T follicular helper cell (primary cell): Measurements from ENCODE around the gene TTC22.

Source experiments
- DNase-seq: peaks from one replicate; pipeline ENCODE4 v3.0.0-alpha.2; 2020; ENCODE audit warnings: low read depth

TTC22 gene

DNA sequence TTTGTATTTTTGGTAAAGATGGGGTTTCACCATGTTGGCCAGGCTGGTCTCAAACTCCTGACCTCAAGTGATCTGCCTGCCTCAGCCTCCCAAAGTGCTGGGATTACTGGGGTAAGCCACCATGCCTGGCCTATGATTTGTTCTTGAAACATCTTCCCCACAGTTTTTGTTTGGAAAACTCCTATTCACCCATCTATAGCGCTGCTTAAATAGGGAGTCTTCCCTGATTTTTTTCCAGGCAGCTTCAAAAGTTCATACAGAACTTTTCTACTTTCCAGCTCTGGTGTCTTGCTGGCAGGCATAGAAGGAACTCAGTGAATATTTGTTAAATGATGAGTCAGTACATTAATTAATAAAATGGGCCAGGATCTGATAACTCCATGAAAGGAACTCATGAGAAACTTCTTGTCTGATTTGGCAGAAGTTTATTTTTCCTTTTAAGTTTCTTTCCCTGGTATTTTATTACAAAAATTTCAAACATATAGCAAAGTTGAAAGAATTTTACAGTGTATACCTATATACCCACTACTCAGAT is 33.0 kb upstream of the TTC22 start:
- no peak for DNase-seq

DNA sequence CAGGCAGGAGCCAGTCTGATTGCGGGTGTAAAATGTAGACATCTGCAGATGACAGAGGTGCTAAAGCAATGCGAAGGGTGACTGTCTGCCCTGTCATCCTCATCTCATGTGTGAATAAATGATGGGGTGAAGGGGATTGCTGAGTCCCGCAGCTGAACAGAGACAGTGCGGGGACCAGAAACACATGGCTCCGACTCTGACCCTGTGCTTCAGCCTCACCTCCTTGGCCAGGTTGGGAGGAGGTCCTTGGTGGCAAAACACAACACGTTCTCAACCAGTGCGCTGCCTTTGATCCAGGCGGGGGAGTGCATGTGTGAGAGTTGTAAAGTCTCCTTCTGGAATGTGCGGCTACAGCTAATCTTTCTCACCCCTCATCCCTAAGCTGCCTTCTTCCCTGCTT is 32.0 kb upstream of the TTC22 start:
- DNase-seq: no peak

DNA sequence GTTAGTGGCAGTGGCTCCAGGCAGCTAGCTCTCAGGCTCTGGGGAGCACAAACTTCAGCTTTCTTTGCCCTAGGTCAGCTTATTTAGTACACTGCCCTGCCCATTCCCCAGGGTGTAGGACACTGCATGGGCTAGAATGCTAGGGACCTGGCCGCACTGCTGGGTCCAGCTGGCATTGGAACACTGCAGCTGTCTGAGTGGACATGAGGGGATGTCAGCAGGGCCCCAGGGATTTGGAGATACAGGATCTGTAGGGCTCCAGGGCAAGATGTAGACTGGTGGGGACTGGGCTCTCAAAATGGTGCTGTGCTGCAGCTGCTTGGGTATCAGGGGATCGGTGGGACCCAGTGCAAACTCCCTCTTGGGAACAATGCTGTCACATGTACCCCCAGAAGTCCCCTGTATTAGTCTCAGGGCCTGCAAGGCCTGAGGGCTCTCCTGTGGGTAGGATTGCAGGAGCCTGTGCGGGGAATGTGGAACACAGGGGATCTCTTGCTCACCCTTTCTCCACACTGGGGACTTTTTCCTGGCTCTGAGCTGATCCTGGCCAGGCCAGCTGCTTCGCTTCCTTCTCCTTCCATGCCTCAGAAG is 25.2 kb upstream of the TTC22 start:
- DNase-seq: no peak

DNA sequence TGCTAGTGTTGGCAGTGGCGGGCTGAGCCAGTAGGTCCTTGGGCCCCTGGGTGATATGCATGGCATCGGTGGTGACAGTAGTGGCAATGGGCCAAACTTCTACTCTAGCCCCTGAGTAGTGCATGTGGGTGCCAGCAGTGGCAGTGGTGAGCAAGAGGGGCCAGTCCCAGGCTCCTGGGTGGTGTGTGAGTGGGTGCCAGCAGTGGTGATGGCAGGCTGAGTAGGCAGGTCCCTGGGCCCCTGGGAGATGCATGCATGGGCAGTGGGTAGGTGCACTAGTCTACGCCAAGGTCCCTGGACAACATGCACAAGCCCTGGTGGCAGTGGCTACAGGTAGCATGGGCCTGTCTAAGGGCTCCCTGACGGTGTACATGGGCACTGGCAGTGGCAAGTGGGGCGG is 24.6 kb upstream of the TTC22 start:
- DNase-seq: no peak

DNA sequence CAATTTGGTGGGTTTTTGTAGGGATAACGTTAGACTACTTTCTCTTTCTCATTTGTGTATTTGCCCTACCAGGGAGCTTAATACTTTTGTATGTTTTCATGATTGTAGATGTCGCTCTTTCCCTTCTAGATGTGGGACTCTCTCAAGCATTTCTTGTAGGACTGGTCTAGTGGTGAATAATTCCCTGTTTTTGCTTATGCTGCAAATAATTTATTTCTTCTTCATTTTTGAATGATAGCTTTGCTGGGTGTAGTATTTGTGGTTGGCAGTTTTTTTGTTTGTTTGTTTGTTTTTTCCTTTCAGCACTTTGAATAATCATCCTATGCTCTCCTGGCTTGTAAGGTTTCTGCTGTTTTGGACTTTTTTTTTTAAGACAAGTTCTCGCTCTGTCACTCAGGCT is 22.5 kb upstream of the TTC22 start:
- DNase-seq: no peak

DNA sequence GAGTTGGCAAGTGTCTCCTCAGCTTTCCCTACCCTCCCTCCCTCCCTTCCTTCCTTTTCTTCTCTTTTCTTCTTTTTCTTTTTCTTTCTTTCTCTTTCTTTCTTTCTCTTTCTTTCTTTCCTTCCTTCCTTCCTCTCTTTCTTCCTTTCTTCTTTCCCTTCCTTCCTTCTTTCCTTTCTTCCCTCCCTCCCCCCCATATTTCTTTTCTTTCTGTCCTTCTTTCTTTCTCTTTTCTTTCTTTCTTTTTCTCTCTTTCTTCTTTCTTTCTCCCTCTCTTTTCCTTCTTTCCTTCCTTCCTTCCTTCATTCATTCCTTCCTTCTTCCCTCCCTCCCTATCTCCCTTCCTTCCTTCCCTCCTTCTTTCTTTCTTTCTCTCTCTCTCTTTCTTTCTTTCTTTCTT is 18.6 kb upstream of the TTC22 start:
- no peak for DNase-seq

DNA sequence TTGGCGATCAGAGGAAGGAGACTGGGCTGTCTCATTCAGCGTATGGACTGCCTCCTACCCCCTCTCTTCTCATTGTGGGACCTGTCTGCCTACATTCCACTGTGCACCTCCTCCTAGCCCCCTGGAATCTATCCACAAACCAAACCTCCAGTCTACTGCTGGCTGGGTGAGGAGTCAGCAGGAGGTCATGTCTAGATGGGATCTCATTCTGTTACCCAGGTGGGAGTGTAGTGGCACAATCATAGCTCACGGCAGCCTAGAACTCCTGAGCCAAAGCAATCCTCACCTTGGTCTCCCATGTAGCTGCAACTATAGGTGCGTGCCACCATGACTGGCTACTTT is 18.0 kb upstream of the TTC22 start:
- DNase-seq: no peak

DNA sequence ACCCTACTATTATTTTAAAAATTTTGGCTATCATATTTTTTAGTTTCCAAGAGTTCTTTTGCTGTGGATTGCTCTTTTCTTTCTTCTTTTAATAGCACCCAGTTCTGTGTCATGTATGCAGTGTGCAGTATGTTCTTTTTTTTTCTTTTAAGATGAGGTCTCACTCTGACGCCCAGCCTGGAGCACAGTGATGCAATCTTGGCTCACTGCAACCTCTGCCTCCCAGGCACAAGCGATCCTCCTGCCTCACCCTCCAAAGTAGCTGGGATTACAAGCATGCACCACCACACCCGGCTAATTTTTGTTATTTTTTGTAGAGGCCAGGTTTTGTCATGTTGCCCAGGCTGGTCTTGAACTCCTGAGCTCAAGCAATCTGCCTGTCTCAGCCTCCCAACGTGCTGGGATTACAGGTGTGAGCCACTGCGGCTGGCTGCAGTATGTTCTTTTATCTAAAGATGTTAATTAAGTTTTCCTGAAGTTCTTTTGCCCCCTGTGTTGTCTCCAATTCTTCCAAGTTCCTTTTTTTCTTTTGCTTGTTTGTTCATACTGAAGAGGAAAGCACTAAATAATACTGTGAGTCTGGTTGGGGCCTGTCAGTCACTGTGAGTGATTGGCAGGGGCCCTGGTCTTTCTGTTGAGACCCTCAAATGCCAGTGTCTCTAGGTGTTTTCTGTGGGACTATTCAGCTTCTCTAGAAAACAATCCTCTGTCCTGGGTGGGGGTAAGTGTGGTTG is 17.5 kb upstream of the TTC22 start:
- no peak for DNase-seq

DNA sequence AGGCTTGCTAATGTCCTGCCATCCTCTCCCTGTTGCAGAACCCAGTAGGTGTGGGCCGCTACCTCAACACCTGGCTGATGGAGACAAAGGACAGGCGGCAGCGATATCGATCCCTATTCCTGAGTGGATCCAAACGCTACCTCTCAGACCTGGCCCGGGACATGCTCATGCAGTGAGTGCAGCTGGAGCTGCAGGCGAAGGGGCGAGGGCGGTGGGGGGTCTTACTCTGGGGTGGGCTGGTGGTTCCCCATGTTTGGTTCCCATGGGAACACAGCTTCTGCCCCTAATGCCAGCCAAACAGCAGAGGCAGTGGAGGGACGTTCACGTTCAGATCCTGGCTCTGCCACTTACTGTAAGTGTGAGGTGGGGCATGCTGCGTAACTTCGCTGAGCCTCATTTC is 15.8 kb upstream of the TTC22 start:
- no peak for DNase-seq

DNA sequence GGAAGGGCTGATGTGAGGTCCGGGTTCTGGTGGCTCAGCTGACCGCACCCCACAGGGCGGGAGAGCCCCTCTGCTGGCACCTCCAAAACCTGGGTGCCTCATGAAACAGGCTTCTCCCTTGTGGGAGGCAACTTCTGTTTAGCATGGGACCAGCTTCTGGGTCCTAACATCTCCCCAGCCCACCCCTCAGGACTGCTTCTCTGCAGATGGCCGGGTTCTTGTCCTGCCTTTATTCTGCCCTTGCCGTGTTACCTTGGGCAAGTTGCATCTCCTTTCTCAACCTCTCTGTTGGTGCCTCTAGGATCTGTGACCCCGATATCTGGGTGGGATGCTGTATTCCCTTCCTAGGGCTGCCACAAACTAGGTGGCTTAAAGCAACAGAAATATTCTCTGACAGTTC is 15.0 kb upstream of the TTC22 start:
- no peak for DNase-seq

DNA sequence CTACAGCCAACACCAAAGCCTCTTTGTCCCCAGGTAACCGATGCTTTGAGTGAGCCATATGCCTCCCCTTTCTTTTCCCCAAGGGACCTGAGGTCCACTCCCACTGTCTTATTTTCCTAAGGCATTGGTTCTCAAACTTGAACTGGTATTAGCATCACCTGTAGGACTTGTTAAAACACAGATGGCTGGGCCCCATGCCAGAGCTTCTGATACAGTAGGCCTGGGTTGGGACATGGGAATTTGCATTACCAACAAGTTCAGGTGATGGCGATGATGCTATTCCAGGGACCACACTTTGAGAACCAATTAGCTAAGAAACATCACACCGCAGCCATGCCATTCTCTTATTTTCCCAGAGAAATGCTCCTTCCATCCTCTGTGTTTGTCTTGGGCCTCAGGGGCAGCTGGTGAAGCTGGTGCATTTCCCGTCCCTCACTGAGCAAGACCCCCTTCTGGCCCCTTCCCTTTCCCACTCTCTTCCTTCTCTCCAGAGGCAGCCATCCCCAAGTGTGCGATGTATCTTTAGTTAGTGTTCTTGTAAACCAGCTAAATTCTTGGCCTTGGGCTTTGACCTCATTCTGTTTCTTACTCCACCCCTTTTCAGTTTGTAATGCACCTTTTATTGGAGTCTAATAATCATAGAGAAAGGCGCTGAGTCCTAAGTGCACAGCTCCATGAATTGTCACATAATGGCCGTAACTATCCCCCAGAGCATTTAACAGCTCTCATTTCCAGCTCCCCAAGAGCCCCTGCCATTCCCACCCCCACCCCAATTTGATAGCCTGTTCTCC is 14.2 kb upstream of the TTC22 start:
- DNase-seq: no peak

DNA sequence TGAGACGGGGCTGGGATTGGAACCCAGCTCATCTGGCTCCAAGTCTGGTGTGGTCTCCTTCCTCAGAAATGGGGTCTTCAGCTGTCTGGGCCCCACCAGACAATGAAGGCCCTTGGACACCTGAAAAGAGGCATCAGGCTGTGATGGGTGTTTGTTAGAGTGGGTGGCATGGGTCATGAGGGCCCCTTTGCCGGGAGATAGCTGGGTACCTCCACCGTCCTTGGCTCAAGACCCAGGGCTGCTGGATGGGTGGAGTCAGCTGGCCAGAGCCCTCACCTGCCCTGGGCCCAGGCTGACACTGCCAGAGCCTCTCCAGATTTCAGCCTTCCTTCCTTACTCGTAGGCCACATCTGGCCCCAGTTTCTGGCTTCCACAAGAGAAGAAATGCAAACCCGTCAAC is 13.4 kb upstream of the TTC22 start:
- no peak for DNase-seq

DNA sequence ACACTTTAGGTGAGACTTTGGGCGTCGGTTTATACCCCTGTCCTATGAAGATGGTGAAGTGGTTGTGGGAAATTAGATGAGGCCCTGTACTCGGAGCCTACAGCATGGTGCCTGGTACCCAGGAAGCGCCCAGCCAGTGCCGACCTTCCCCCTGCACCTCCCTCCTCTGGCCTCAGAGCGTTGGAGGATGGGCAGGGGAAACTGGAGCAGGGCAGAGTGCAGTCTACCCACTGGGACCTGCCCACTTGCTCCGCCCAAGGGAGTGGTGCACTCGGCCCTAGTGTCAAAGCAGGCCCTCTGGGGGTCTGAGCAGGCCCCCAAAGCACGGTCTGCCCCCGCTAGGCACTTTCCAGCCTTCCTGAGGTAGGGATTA is 13.0 kb upstream of the TTC22 start:
- DNase-seq: no peak

DNA sequence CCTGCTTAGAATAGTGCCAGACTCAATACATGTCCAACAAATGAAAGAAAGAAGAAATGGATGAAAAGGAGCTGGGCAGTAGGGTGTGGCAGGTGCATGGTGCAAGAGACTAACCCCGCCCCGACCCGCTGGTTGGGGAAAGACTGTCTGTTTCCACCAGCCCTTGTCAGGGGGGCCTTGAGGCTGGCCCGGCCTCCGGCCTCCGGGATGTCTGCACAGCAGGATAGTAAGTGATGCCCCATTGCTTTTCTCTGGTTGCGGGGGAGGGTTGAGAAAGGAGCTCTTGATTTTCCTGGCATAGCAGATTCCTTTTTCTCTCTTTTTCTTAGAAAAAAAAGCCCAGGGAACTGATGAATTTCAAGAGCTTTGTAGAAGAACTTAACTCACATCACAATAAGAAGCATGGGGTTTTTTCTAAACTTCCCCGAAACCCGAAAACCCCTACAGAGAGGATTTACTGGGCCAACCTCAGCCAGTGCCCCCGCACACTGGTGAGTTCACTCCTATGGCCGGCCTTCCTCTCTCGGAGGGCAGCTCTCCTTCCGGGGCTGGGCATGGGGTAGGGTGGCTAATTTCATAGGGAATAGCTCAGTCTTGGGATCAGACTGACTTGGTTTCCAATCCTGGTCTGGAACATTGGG is 12.5 kb upstream of the TTC22 start:
- DNase-seq: no peak

DNA sequence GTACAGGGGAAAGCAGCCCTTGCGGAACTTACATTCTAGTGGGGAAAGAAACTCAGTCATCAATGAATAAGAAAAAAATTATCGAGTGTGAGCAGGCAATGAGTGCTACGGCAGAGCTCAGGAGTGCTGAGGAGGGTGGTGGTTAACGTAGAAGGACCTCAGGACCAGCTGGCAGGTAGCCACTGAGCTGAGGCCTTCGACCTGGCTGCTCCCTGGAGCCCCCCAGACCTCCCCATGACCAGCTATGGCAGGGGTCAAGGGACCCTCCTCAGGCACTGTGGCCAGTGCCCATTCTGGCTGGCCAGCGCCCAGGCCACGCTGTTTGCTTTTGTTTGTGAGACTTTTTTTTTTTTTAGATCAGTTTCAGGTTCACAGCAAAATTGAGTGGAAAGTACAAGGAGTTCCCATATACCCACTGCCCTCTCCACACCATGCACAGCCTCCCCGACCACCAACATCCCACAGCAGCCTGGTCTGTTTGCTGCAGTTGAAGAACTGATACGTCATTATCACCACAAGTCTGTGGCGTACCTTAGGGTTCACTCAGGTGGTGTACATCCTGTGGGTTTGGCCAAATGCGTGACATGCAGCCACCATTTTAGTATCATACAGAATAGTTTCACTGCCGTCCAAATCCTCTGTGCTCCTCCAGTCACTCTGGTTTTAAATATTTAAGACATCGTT is 11.8 kb upstream of the TTC22 start:
- no peak for DNase-seq

DNA sequence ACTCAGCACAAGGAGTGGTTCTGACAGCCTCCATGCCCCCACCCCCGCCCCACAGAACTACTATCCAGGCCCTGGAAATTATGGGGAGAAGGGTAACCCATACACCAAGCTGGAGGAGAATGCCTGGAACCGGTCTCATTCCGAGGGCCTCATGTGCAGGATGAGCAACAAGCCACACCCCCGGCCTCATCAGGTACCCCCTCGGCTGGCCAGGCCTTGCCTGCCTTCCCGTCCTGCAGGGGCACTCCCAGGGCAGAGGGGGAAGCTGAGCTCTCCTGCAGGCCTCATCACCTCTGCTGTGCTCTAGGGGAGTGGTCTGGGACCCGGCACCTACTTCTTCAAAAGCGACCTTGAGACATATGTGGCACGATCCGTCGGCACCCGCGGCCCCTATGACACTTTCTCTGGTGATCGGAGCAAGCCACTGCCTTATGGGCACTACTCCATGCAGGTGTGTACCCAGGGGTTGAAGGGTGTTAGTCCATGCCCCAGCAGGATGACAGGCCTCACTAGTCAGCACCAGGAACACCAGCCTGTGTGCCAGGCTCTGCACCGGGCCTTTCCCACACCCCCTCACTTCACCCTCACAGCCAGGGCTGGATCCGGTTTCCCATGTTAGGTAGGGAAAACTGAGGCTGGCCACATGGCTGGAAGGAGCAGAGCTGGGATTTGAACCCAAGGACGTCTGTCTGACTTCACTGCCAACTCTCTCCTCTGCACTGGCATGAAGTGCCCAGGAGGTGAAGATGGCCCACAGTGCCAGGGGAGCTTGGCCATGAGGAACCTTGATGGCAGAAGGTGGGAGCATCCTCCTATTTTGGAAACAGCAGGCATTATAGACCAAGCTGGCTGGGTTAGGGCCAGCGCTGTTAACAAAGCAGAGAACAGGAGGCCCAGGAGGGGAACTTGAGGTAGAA is 10.9 kb upstream of the TTC22 start:
- DNase-seq: no peak

DNA sequence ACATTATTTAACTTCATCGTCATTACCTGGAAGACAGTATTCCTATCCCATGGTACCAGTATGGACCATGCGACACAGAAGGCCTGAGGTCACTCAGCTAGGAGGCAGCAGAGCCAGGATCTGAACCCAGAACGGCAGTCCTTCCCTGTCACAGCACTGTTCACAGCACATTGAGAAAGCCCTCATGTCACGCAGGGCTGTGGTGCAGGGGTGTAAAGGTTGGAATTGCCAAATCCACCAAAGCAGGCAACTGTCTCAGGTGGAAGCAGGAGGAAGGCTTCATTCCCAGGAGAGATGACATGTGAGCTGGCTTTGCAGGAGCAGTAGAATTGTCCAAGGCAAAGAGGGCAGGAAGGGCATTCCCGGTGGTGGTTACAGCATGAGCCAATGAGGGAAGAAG is 9.9 kb upstream of the TTC22 start:
- no peak for DNase-seq

DNA sequence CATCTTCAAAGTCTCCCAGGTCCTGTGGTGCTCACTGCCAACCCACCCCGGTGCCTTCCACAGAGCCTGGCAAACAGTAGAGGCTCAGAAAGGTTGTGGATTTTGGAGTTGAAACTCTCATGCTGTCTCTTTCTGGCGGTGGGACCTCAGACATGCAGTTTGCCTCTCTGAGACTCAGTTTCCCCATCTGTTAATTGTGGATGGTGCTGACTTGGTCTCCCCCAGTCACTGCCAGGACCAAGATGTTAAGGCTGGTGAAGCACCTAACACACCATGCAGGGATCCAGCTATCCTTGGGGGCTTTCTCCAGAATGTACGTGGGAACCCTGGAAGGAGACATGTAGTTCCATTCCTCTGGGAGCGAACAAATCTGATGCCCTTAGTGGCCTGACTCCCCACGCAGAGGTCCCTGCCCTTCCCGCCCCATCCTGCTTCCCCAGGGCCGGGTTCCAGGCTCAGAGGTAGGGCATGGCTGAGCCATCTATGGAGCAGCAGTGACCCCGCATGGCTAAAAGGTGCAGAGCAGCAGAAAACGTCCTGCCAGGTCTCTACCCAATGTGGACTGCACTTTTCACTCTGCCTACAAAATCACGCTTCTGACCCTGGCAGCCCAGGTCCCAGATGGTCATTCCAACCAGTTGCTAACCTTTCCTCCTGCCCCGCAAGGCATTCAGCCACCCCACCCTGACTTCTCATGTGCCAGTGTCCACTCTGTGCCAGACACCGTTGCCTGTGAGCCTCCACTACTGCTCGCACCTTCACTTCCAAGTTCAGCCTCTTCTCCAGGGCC is 9.2 kb upstream of the TTC22 start:
- peak; percentile 43 for DNase-seq

DNA sequence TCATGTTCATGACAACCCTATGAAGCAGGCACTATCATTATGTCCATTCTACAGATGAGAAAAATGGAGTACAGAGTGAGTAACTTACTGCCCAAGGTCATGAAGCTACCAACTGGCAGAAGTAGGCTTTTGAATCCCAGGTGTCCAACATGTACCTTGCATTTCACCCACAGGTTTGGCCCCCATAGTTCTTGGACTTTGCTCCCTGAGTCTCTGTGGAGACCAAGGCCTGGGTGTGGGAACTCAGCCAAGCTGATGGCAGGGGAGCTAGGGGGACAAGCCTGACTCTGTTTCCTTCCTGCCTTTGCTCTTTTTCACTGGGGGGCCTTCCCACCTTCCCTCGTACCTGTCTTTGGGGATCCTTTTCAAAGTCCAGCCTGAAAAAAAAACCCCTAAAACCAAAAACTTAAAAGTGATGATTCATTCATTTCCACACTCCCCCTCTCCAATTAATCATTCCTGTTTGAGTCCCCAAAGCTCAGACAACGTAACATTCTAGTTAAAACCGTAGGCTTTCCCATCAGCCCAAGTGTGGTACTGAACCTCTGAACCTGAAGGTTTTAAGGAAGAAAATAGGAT is 8.5 kb upstream of the TTC22 start:
- no peak for DNase-seq
